Neural cell (in vitro differentiated cells): ENCODE data around the gene MRPS34. TPM values are rescaled to one million over a fixed set of nuclear protein-coding genes. Genes with fewer than 3 reads are reported as not detected.

ENCODE experiments used
- H2AFZ ChIP-seq: fragments of 200-600, 300-800 bp; sonication (generic), shearing (Covaris generic); 2 replicates; pipeline ENCODE4 v1.6.0; 2014; ENCODE audit warnings: low read depth, mild to moderate bottlenecking, antibody characterized with exemption, low read length, moderate library complexity
- H3F3A ChIP-seq: fragments of 200-600 bp; shearing (Covaris generic); 2 replicates; pipeline ENCODE4 v1.6.1; 2016; ENCODE audit warnings: mild to moderate bottlenecking, moderate library complexity, mixed read lengths, antibody characterized with exemption, low read length; ENCODE audit not compliant: insufficient read depth, poor library complexity, severe bottlenecking
- H3K27ac ChIP-seq: fragments of 200-600, 300-800 bp; sonication (generic), shearing (Covaris generic); 2 replicates; pipeline ENCODE4 v1.5.1; 2014; ENCODE audit warnings: mild to moderate bottlenecking, low read length, moderate library complexity
- H3K27me3 ChIP-seq: fragments of 300-800, 200-600 bp; sonication (generic), shearing (Covaris generic); 2 replicates; pipeline ENCODE4 v1.6.0; 2014; ENCODE audit warnings: mild to moderate bottlenecking, low read depth, low read length, moderate library complexity; ENCODE audit not compliant: insufficient read depth
- H3K36me3 ChIP-seq: fragments of 300-800, 200-600 bp; sonication (generic), shearing (Covaris generic); 2 replicates; pipeline ENCODE4 v1.5.1; 2014; ENCODE audit warnings: mild to moderate bottlenecking, antibody characterized with exemption, low read length, moderate library complexity; ENCODE audit not compliant: insufficient read depth
- H3K4me2 ChIP-seq: fragments of 300-800, 200-600 bp; sonication (generic), shearing (Covaris generic); 2 replicates; pipeline ENCODE4 v1.6.0; 2014; ENCODE audit warnings: mild to moderate bottlenecking, low read length
- H3K4me3 ChIP-seq: fragments of 300-800, 200-600 bp; sonication (generic), shearing (Covaris generic); 2 replicates; pipeline ENCODE4 v1.5.1; 2014; ENCODE audit warnings: mild to moderate bottlenecking, low read length, moderate library complexity
- H3K79me2 ChIP-seq: fragments of 200-600 bp; shearing (Covaris generic); replicated peaks from 2 replicates; pipeline ENCODE4 v1.6.0; 2014; ENCODE audit warnings: mild to moderate bottlenecking, low read length, moderate library complexity; ENCODE audit not compliant: insufficient read depth
- H3K9ac ChIP-seq: fragments of 300-800, 200-600 bp; sonication (generic), shearing (Covaris generic); 2 replicates; pipeline ENCODE4 v1.6.1; 2016; ENCODE audit warnings: mild to moderate bottlenecking, low read length, mixed read lengths
- H3K9me2 ChIP-seq: fragments of 200-600 bp; shearing (Covaris generic); 2 replicates; pipeline ENCODE4 v1.6.1; 2016; ENCODE audit warnings: mild to moderate bottlenecking, low read length, mixed read lengths; ENCODE audit not compliant: insufficient read depth
- H3K9me3 ChIP-seq: fragments of 200-600, 300-800 bp; sonication (generic), shearing (Covaris generic); 2 replicates; pipeline ENCODE4 v1.6.1; 2016; ENCODE audit warnings: mild to moderate bottlenecking, mixed run types, low read length, moderate library complexity, mixed read lengths
- H4K20me1 ChIP-seq: fragments of 200-600 bp; shearing (Covaris generic); 2 replicates; pipeline ENCODE4 v1.6.1; 2016; ENCODE audit warnings: mild to moderate bottlenecking, mixed run types; ENCODE audit not compliant: insufficient read depth
- EP300 ChIP-seq: fragments of 450-650 bp; conservative IDR thresholded peaks from 2 replicates; pipeline ENCODE4 v1.6.1; 2014; ENCODE audit warnings: antibody characterized with exemption, mild to moderate bottlenecking, moderate library complexity; ENCODE audit not compliant: poor library complexity, severe bottlenecking
- EZH2 ChIP-seq: fragments of 200-600, 300-800 bp; shearing (Covaris generic), sonication (generic); IDR thresholded peaks from 2 replicates; pipeline ENCODE4 v1.6.1; 2014; ENCODE audit warnings: antibody characterized with exemption, low read length, borderline replicate concordance, mild to moderate bottlenecking; ENCODE audit not compliant: insufficient read depth, poor library complexity, severe bottlenecking
- MXI1 ChIP-seq: fragments of 450-650 bp; conservative IDR thresholded peaks from 2 replicates; pipeline ENCODE4 v1.6.1; 2014; ENCODE audit warnings: antibody characterized with exemption, mild to moderate bottlenecking; ENCODE audit not compliant: poor library complexity, severe bottlenecking
- POLR2AphosphoS5 ChIP-seq: IDR thresholded peaks from 2 replicates; pipeline ENCODE4 v1.6.1; 2012
- RAD21 ChIP-seq: fragments of 450-650 bp; conservative IDR thresholded peaks from 2 replicates; pipeline ENCODE4 v1.6.1; 2014; ENCODE audit warnings: antibody characterized with exemption, mild to moderate bottlenecking, moderate library complexity
- SMC3 ChIP-seq: fragments of 450-650 bp; conservative IDR thresholded peaks from 2 replicates; pipeline ENCODE4 v1.6.1; 2014; ENCODE audit warnings: antibody characterized with exemption, mild to moderate bottlenecking, moderate library complexity; ENCODE audit not compliant: poor library complexity
- TAF1 ChIP-seq: IDR thresholded peaks from 2 replicates; pipeline ENCODE4 v1.6.1; 2012; ENCODE audit warnings: low read depth
- polyA plus RNA-seq: library from polyadenylated mRNA; depleted of rRNA; stranded (reverse); fragments of >200 nt; gene quantifications from 2 replicates; pipeline ENCODE4 v1.2.3, GENCODE V29; 2014
- TF ChIP-seq, protein P1 (sequence below): fragments of 450-650 bp; IDR thresholded peaks from 2 replicates; pipeline ENCODE4 v1.5.1; 2014; ENCODE audit warnings: antibody characterized with exemption, mild to moderate bottlenecking, moderate library complexity; ENCODE audit not compliant: poor library complexity, severe bottlenecking
- TF ChIP-seq, protein P2 (sequence below): IDR thresholded peaks from 2 replicates; pipeline ENCODE4 v1.6.1; 2012; ENCODE audit warnings: borderline replicate concordance

Gene MRPS34
- polyA plus RNA-seq, 1 donor from 2014 or later = 113 TPM

DNA sequence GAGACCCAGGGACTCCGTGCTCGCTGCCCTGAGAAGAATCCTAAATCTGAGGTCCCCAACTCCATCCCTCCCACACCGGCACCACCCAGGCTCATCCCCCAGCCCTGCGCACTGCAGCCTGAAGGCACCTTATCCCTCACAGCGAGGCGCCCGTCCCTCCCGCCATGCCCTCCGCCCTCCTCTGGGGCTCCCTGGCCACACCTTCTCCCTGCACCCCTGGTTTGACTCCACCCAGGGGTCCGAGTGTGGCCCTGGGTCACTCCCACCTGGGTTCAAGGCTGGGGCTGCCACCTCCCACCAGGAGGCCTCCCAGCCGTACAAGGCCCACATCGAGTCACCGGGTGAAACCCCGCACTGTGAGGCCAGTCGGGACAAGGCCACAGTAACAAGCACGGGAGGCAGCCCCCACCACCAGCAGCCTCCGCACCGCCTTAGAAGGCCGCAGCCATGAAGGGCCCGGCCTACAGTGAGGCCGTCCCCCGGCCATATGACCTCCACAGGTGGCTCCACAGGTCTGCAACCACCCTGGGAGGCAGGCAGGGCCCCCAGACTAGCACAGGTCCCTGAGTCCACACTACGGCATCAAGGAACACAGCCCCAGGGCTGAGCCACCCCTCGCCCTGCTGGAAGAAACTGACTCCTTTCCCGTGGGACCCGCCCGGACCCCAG, 45.4 kb upstream of the MRPS34 start:
- Histone ChIP-seq H3K36me3 (no peaks in the 10 kb centered on the region), H3K9me3 (no peaks in the 10 kb centered on the region)

DNA sequence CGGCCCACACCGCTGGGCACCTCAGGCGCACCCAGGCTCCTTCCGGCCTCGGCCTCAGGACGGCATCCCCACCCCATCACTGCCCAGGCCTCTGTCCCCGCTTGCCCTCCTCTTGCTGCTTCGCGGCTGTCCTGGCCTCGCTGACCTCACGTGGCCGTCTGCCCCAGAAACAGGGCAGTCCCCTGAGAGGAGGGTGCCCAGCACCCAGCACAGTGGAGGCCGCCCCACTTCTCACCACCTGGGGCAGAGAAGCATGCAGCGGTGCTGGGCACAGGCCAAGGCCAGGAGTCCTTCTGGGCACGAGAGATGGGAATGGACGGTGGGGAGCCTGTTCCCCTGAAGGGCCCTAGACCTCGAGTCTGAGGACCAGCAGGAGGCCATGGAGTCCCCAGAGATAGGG, 44.8 kb upstream of the MRPS34 start:
- Histone ChIP-seq H3K9ac (no peak overlapping the region), H3K27me3 (no peaks in the 10 kb centered on the region), H3K36me3 (no peaks in the 10 kb centered on the region), H3K9me2 (no peaks in the 10 kb centered on the region), H3K79me2 (no peaks in the 10 kb centered on the region), H3K4me2 (no peak overlapping the region), H3K27ac (no peak overlapping the region), H3F3A (no peaks in the 10 kb centered on the region), H3K9me3 (no peaks in the 10 kb centered on the region), H4K20me1 (no peaks in the 10 kb centered on the region), H2AFZ (no peak overlapping the region), H3K4me3 (no peak overlapping the region)
- TF ChIP-seq TAF1 (no peak), RAD21 (no peak), EP300 (no peak), MXI1 (no peak), SMC3 (no peak), POLR2AphosphoS5 (no peak), EZH2 (no peak)
- TF ChIP-seq, protein P1, sequence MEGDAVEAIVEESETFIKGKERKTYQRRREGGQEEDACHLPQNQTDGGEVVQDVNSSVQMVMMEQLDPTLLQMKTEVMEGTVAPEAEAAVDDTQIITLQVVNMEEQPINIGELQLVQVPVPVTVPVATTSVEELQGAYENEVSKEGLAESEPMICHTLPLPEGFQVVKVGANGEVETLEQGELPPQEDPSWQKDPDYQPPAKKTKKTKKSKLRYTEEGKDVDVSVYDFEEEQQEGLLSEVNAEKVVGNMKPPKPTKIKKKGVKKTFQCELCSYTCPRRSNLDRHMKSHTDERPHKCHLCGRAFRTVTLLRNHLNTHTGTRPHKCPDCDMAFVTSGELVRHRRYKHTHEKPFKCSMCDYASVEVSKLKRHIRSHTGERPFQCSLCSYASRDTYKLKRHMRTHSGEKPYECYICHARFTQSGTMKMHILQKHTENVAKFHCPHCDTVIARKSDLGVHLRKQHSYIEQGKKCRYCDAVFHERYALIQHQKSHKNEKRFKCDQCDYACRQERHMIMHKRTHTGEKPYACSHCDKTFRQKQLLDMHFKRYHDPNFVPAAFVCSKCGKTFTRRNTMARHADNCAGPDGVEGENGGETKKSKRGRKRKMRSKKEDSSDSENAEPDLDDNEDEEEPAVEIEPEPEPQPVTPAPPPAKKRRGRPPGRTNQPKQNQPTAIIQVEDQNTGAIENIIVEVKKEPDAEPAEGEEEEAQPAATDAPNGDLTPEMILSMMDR = no peak
- TF ChIP-seq, protein P2, sequence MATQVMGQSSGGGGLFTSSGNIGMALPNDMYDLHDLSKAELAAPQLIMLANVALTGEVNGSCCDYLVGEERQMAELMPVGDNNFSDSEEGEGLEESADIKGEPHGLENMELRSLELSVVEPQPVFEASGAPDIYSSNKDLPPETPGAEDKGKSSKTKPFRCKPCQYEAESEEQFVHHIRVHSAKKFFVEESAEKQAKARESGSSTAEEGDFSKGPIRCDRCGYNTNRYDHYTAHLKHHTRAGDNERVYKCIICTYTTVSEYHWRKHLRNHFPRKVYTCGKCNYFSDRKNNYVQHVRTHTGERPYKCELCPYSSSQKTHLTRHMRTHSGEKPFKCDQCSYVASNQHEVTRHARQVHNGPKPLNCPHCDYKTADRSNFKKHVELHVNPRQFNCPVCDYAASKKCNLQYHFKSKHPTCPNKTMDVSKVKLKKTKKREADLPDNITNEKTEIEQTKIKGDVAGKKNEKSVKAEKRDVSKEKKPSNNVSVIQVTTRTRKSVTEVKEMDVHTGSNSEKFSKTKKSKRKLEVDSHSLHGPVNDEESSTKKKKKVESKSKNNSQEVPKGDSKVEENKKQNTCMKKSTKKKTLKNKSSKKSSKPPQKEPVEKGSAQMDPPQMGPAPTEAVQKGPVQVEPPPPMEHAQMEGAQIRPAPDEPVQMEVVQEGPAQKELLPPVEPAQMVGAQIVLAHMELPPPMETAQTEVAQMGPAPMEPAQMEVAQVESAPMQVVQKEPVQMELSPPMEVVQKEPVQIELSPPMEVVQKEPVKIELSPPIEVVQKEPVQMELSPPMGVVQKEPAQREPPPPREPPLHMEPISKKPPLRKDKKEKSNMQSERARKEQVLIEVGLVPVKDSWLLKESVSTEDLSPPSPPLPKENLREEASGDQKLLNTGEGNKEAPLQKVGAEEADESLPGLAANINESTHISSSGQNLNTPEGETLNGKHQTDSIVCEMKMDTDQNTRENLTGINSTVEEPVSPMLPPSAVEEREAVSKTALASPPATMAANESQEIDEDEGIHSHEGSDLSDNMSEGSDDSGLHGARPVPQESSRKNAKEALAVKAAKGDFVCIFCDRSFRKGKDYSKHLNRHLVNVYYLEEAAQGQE = no peak

More for the DNA sequence above, 45.4 kb upstream of the MRPS34 start:
- Histone ChIP-seq H3K9ac (no peak overlapping the region), H3K27me3 (no peaks in the 10 kb centered on the region), H3F3A (no peaks in the 10 kb centered on the region), H3K9me2 (no peaks in the 10 kb centered on the region), H3K4me3 (no peak overlapping the region), H3K79me2 (no peaks in the 10 kb centered on the region), H3K27ac (no peak overlapping the region), H4K20me1 (no peaks in the 10 kb centered on the region), H2AFZ (no peak overlapping the region), H3K4me2 (no peak overlapping the region)
- no peak for TF ChIP-seq POLR2AphosphoS5
- no peak for TF ChIP-seq EZH2
- TF ChIP-seq RAD21 = no peak
- TF ChIP-seq SMC3 = no peak
- TF ChIP-seq MXI1 = no peak
- TF ChIP-seq, protein P2 = no peak
- TF ChIP-seq, protein P1 = no peak
- TF ChIP-seq EP300 = no peak
- no peak for TF ChIP-seq TAF1
